Measurements from ENCODE around the gene MYO7A. TPM values are rescaled to one million over a fixed set of nuclear protein-coding genes. Genes with fewer than 3 reads are reported as not detected.

MYO7A gene
- total and polyA plus RNA-seq, 2 experiments from 2014 or later: 1.8 to 5.4 TPM

DNA sequence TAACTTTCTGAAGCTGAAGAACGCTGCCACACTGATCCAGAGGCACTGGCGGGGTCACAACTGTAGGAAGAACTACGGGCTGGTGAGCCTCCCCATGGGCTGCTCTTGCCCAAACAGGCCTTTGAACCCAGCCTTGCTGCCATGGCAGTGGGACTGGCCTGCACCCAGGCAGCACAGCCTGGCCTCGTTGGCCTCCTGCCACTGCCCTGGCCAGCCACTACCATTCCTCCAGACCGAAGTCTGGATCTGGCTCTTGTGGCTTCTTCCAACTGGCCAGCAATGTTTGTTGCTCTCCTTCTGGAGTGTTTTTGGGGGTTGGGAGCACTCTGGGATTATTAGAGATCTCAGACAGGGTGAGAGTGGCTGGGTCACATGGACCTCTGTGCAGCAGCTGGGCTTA lies 51.0 kb downstream of the MYO7A start (continued):
- TF ChIP-seq, protein P1, sequence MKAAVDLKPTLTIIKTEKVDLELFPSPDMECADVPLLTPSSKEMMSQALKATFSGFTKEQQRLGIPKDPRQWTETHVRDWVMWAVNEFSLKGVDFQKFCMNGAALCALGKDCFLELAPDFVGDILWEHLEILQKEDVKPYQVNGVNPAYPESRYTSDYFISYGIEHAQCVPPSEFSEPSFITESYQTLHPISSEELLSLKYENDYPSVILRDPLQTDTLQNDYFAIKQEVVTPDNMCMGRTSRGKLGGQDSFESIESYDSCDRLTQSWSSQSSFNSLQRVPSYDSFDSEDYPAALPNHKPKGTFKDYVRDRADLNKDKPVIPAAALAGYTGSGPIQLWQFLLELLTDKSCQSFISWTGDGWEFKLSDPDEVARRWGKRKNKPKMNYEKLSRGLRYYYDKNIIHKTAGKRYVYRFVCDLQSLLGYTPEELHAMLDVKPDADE (IDR thresholded peaks at IDR 0.05): no peak
- TF ChIP-seq ZNF114 (CRISPR knock-in tag; IDR thresholded peaks at IDR 0.05): no peak
- no peak for TF ChIP-seq ZNF331 (CRISPR knock-in tag; IDR thresholded peaks at IDR 0.05; ENCODE audit: low read depth)
- no peak for TF ChIP-seq CREB1 (CRISPR knock-in tag; IDR thresholded peaks at IDR 0.05; ENCODE audit: low read depth)
- TF ChIP-seq, protein P2, sequence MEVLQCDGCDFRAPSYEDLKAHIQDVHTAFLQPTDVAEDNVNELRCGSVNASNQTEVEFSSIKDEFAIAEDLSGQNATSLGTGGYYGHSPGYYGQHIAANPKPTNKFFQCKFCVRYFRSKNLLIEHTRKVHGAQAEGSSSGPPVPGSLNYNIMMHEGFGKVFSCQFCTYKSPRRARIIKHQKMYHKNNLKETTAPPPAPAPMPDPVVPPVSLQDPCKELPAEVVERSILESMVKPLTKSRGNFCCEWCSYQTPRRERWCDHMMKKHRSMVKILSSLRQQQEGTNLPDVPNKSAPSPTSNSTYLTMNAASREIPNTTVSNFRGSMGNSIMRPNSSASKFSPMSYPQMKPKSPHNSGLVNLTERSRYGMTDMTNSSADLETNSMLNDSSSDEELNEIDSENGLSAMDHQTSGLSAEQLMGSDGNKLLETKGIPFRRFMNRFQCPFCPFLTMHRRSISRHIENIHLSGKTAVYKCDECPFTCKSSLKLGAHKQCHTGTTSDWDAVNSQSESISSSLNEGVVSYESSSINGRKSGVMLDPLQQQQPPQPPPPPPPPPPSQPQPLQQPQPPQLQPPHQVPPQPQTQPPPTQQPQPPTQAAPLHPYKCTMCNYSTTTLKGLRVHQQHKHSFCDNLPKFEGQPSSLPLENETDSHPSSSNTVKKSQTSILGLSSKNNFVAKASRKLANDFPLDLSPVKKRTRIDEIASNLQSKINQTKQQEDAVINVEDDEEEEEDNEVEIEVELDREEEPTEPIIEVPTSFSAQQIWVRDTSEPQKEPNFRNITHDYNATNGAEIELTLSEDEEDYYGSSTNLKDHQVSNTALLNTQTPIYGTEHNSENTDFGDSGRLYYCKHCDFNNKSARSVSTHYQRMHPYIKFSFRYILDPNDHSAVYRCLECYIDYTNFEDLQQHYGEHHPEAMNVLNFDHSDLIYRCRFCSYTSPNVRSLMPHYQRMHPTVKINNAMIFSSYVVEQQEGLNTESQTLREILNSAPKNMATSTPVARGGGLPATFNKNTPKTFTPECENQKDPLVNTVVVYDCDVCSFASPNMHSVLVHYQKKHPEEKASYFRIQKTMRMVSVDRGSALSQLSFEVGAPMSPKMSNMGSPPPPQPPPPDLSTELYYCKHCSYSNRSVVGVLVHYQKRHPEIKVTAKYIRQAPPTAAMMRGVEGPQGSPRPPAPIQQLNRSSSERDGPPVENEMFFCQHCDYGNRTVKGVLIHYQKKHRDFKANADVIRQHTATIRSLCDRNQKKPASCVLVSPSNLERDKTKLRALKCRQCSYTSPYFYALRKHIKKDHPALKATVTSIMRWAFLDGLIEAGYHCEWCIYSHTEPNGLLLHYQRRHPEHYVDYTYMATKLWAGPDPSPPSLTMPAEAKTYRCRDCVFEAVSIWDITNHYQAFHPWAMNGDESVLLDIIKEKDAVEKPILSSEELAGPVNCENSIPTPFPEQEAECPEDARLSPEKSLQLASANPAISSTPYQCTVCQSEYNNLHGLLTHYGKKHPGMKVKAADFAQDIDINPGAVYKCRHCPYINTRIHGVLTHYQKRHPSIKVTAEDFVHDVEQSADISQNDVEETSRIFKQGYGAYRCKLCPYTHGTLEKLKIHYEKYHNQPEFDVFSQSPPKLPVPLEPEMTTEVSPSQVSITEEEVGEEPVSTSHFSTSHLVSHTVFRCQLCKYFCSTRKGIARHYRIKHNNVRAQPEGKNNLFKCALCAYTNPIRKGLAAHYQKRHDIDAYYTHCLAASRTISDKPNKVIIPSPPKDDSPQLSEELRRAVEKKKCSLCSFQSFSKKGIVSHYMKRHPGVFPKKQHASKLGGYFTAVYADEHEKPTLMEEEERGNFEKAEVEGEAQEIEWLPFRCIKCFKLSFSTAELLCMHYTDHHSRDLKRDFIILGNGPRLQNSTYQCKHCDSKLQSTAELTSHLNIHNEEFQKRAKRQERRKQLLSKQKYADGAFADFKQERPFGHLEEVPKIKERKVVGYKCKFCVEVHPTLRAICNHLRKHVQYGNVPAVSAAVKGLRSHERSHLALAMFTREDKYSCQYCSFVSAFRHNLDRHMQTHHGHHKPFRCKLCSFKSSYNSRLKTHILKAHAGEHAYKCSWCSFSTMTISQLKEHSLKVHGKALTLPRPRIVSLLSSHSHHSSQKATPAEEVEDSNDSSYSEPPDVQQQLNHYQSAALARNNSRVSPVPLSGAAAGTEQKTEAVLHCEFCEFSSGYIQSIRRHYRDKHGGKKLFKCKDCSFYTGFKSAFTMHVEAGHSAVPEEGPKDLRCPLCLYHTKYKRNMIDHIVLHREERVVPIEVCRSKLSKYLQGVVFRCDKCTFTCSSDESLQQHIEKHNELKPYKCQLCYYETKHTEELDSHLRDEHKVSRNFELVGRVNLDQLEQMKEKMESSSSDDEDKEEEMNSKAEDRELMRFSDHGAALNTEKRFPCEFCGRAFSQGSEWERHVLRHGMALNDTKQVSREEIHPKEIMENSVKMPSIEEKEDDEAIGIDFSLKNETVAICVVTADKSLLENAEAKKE (CRISPR knock-in tag; IDR thresholded peaks at IDR 0.05): no peak
- no peak for TF ChIP-seq NANOG (IDR thresholded peaks at IDR 0.05; ENCODE audit: borderline replicate concordance)

DNA sequence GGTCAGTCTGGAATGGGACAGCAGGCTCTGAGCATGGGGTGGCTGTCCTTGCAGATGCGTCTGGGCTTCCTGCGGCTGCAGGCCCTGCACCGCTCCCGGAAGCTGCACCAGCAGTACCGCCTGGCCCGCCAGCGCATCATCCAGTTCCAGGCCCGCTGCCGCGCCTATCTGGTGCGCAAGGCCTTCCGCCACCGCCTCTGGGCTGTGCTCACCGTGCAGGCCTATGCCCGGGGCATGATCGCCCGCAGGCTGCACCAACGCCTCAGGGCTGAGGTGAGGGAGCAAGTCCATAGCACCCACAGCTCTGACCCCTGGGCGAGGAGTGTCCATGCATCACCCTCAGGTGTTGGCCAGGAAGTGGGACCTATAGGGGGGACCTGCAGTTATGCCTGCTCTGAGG lies 51.6 kb downstream of the MYO7A start:
- Mint-ChIP-seq H3K4me1 (peaks cover 23% of the 10 kb centered on the region), H3K36me3 (ENCODE audit: low read depth) (no peaks in the 10 kb centered on the region; the same call in 2 of the 3 replicates), H3K27ac (no peak overlapping the region), H3K4me3 (no peak overlapping the region), H3K27me3 (ENCODE audit: insufficient read depth, low read depth, poor library complexity) (peaks cover 13% of the 10 kb centered on the region), H3K9me3 (peaks cover 5% of the 10 kb centered on the region; the same call in 2 of the 3 replicates)
- 0 out of 2 replicates have a peak, but pooled peaks cover 2% of the 10 kb centered on the region for H3K9me2 ChIP-seq (ENCODE audit: insufficient read depth)
- no peak overlapping the region for H3K27ac ChIP-seq (ENCODE audit: low read depth)
- DNase-seq (ENCODE audit: low spot score) (no peak), ATAC-seq (no peak)
- no peaks in the 10 kb centered on the region for H3F3A ChIP-seq (replicated peaks; ENCODE audit: low read depth)
- no peaks in the 10 kb centered on the region for H3K79me2 ChIP-seq (replicated peaks; ENCODE audit: insufficient read depth)
- no peaks in the 10 kb centered on the region for H4K20me1 ChIP-seq (replicated peaks; ENCODE audit: insufficient read depth)
- H3K27me3 ChIP-seq (ENCODE audit: insufficient read depth): no peaks in the 10 kb centered on the region
- H3K36me3 ChIP-seq (ENCODE audit: insufficient read depth): no peaks in the 10 kb centered on the region
- no peak overlapping the region for H3K4me2 ChIP-seq
- H3K4me1 ChIP-seq (ENCODE audit: insufficient read depth): peaks cover 12% of the 10 kb centered on the region
- no peak overlapping the region for H2AFZ ChIP-seq
- TF ChIP-seq CREB1 (CRISPR knock-in tag; IDR thresholded peaks at IDR 0.05; ENCODE audit: low read depth) (no peak), ZNF331 (CRISPR knock-in tag; IDR thresholded peaks at IDR 0.05; ENCODE audit: low read depth) (no peak), JUNB (IDR thresholded peaks at IDR 0.05; ENCODE audit: unreplicated experiment) (no peak), EZH2phosphoT487 (IDR thresholded peaks at IDR 0.05; ENCODE audit: unreplicated experiment) (no peak), ZNF114 (CRISPR knock-in tag; IDR thresholded peaks at IDR 0.05) (no peak)
- TF ChIP-seq, protein P3, sequence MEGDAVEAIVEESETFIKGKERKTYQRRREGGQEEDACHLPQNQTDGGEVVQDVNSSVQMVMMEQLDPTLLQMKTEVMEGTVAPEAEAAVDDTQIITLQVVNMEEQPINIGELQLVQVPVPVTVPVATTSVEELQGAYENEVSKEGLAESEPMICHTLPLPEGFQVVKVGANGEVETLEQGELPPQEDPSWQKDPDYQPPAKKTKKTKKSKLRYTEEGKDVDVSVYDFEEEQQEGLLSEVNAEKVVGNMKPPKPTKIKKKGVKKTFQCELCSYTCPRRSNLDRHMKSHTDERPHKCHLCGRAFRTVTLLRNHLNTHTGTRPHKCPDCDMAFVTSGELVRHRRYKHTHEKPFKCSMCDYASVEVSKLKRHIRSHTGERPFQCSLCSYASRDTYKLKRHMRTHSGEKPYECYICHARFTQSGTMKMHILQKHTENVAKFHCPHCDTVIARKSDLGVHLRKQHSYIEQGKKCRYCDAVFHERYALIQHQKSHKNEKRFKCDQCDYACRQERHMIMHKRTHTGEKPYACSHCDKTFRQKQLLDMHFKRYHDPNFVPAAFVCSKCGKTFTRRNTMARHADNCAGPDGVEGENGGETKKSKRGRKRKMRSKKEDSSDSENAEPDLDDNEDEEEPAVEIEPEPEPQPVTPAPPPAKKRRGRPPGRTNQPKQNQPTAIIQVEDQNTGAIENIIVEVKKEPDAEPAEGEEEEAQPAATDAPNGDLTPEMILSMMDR (conservative IDR thresholded peaks at IDR 0.05; ENCODE audit: low read depth in 2 of 2): no peak
- no peak overlapping the region for H3K4me3 ChIP-seq
